Body of pancreas (tissue), 4 donors: ENCODE data around the gene RPH3AL.

Experiments
- POLR2A ChIP-seq, 3 donors: fragments of 450-650 bp; IDR thresholded peaks; one replicate each; pipeline ENCODE4 v1.6.1; 2016; ENCODE audit warnings: antibody characterized with exemption in 3 of 3, mild to moderate bottlenecking in 2 of 3
- TF ChIP-seq, protein P1 (sequence below), 7 experiments: fragments of 450-650 bp in 4 of 7; fragments of 200-600 bp in 3 of 7; sonication (generic) in 3 of 7; IDR thresholded peaks; one replicate each; pipeline ENCODE4 v1.5.1; 2016 to 2019; ENCODE audit warnings: antibody characterized with exemption in 7 of 7

DNA sequence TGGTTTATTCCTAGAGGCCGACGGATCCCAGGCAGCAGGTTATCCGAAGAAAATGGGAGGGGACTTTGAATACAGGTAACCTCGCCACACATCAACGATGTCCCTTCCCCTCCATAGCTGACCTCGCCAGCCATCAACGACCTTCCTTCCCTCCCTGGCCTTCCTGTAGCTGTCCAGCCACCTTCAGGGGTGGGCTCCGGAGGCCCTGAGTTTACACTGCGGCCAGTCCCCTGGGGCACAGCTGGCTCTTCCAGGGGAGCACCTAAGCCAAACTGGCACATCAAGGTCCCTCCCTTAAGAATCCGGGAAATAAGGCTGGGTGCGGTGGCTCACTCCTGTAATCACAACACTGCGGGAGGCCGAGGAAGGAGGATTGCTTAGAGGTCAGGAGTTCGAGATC is 10.1 kb upstream of the RPH3AL start:
- no peak for TF ChIP-seq POLR2A (IDR thresholded peaks at IDR 0.05)
- TF ChIP-seq, protein P1, sequence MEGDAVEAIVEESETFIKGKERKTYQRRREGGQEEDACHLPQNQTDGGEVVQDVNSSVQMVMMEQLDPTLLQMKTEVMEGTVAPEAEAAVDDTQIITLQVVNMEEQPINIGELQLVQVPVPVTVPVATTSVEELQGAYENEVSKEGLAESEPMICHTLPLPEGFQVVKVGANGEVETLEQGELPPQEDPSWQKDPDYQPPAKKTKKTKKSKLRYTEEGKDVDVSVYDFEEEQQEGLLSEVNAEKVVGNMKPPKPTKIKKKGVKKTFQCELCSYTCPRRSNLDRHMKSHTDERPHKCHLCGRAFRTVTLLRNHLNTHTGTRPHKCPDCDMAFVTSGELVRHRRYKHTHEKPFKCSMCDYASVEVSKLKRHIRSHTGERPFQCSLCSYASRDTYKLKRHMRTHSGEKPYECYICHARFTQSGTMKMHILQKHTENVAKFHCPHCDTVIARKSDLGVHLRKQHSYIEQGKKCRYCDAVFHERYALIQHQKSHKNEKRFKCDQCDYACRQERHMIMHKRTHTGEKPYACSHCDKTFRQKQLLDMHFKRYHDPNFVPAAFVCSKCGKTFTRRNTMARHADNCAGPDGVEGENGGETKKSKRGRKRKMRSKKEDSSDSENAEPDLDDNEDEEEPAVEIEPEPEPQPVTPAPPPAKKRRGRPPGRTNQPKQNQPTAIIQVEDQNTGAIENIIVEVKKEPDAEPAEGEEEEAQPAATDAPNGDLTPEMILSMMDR (IDR thresholded peaks at IDR 0.05), result no peak
